Measurements from ENCODE around the gene ROR1.
"Not testable (repeated sequence)": the region's sequence is repeated elsewhere in the genome, so short reads cannot be mapped to it uniquely, and the experiment has no call there.

ROR1 gene

GRCh38 chr1:64073705-64074104 lies 299.9 kb downstream of the ROR1 start:
- DNase-seq = no peak

GRCh38 chr1:64074767-64075166 lies 300.9 kb downstream of the ROR1 start:
- DNase-seq = no peak

GRCh38 chr1:64077281-64077940 lies 303.6 kb downstream of the ROR1 start:
- no peak for DNase-seq

GRCh38 chr1:64080941-64081562 lies 307.2 kb downstream of the ROR1 start:
- peak; percentile 89 for DNase-seq

- DNase-seq = peak; percentile 84
Measured at GRCh38 chr1:64082459-64082858, 308.6 kb downstream of the ROR1 start.

- no peak for DNase-seq
Measured at GRCh38 chr1:64084451-64084850, 310.6 kb downstream of the ROR1 start.

GRCh38 chr1:64087768-64088167 lies 314.0 kb downstream of the ROR1 start:
- peak; percentile 81 for DNase-seq

GRCh38 chr1:64090436-64090835 lies 316.6 kb downstream of the ROR1 start:
- no peak for DNase-seq

GRCh38 chr1:64092851-64093371 lies 319.1 kb downstream of the ROR1 start:
- no peak for DNase-seq

GRCh38 chr1:64093941-64094340 lies 320.1 kb downstream of the ROR1 start:
- no peak for DNase-seq

GRCh38 chr1:64095832-64096231 lies 322.0 kb downstream of the ROR1 start:
- DNase-seq = no peak

GRCh38 chr1:64097859-64098258 lies 324.0 kb downstream of the ROR1 start:
- DNase-seq = no peak

GRCh38 chr1:64098436-64098835 lies 324.6 kb downstream of the ROR1 start:
- no peak for DNase-seq

- no peak for DNase-seq
Measured at GRCh38 chr1:64098846-64099582, 325.2 kb downstream of the ROR1 start.

GRCh38 chr1:64100791-64101190 lies 327.0 kb downstream of the ROR1 start:
- DNase-seq = no peak

- not testable (repeated sequence) for DNase-seq
Measured at GRCh38 chr1:64104585-64104984, 330.8 kb downstream of the ROR1 start.

GRCh38 chr1:64107118-64107519 lies 333.3 kb downstream of the ROR1 start:
- DNase-seq = no peak

- DNase-seq = no peak
Measured at GRCh38 chr1:64107632-64108031, 333.8 kb downstream of the ROR1 start.

- DNase-seq = no peak
Measured at GRCh38 chr1:64110924-64111777, 337.3 kb downstream of the ROR1 start.

GRCh38 chr1:64111787-64112186 lies 338.0 kb downstream of the ROR1 start:
- DNase-seq = no peak

- peak; percentile 55 for DNase-seq
Measured at GRCh38 chr1:64112281-64112680, 338.5 kb downstream of the ROR1 start.

- peak; percentile 23 for DNase-seq
Measured at GRCh38 chr1:64114012-64114525, 340.3 kb downstream of the ROR1 start.

GRCh38 chr1:64116537-64116936 lies 342.7 kb downstream of the ROR1 start:
- no peak for DNase-seq

Data from NCI-H226 (cell line).